ENCODE results near the gene LRP1B.

GRCh38 chr2:140185076-140185475 lies 1945.7 kb downstream of the LRP1B start:
- TF ChIP-seq, protein P1, sequence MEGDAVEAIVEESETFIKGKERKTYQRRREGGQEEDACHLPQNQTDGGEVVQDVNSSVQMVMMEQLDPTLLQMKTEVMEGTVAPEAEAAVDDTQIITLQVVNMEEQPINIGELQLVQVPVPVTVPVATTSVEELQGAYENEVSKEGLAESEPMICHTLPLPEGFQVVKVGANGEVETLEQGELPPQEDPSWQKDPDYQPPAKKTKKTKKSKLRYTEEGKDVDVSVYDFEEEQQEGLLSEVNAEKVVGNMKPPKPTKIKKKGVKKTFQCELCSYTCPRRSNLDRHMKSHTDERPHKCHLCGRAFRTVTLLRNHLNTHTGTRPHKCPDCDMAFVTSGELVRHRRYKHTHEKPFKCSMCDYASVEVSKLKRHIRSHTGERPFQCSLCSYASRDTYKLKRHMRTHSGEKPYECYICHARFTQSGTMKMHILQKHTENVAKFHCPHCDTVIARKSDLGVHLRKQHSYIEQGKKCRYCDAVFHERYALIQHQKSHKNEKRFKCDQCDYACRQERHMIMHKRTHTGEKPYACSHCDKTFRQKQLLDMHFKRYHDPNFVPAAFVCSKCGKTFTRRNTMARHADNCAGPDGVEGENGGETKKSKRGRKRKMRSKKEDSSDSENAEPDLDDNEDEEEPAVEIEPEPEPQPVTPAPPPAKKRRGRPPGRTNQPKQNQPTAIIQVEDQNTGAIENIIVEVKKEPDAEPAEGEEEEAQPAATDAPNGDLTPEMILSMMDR (IDR thresholded peaks at IDR 0.05; ENCODE audit: low read length) = no peak
- TF ChIP-seq EZH2 (optimal IDR thresholded peaks at IDR 0.05; ENCODE audit: low read depth, low read length) (no peak), EZH2phosphoT487 (IDR thresholded peaks at IDR 0.05; ENCODE audit: low read length) (no peak)
